DND-41 (cell line): ENCODE results near the gene SPINDOC.

Experiments used
- EZH2 ChIP-seq: IDR thresholded peaks from 3 replicates; pipeline ENCODE4 v1.6.1; 2012; ENCODE audit warnings: borderline replicate concordance, low read depth, mild to moderate bottlenecking, moderate library complexity, low read length, inconsistent platforms; ENCODE audit not compliant: severe bottlenecking
- TF ChIP-seq, protein P1 (sequence below): IDR thresholded peaks from 2 replicates; pipeline ENCODE4 v1.5.1; 2012; ENCODE audit warnings: borderline replicate concordance, low read length, moderate library complexity, mild to moderate bottlenecking; ENCODE audit not compliant: poor library complexity, severe bottlenecking; ENCODE audit errors: extremely low read depth

DNA sequence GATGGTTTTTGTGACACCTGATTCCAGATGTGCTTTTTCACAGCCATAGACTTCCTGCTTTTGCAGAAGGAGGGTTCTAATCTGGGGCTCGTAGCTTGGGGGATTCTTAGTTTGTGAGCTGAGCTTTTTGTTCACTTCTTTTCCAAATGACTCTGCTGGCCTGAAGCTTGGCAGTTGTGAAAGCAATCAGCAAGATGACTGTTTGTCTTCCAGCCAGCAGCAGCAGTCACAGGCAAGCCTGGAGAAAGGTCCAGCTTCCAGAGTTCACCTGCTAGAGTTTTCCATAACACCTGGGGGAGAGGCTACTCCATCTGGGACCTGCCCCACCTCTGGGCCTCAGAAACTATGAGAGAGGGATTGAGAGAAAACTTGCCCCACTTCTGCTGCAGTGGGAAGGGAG is 29.8 kb downstream of the SPINDOC start:
- TF ChIP-seq, protein P1, sequence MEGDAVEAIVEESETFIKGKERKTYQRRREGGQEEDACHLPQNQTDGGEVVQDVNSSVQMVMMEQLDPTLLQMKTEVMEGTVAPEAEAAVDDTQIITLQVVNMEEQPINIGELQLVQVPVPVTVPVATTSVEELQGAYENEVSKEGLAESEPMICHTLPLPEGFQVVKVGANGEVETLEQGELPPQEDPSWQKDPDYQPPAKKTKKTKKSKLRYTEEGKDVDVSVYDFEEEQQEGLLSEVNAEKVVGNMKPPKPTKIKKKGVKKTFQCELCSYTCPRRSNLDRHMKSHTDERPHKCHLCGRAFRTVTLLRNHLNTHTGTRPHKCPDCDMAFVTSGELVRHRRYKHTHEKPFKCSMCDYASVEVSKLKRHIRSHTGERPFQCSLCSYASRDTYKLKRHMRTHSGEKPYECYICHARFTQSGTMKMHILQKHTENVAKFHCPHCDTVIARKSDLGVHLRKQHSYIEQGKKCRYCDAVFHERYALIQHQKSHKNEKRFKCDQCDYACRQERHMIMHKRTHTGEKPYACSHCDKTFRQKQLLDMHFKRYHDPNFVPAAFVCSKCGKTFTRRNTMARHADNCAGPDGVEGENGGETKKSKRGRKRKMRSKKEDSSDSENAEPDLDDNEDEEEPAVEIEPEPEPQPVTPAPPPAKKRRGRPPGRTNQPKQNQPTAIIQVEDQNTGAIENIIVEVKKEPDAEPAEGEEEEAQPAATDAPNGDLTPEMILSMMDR = no peak
- TF ChIP-seq EZH2 = no peak
